GM21526 (cell line): Measurements from ENCODE around the gene TIA1.
"Not testable (repeated sequence)": the region's sequence is repeated elsewhere in the genome, so short reads cannot be mapped to it uniquely, and the experiment has no call there.

Experiments
- ATAC-seq: cut with Tn5 transposase; IDR thresholded peaks from one replicate; pipeline ENCODE4 v1.9.1; 2021; ENCODE audit warnings: moderate library complexity; ENCODE audit not compliant: unreplicated experiment, low FRiP score

TIA1 gene

GRCh38 chr2:70248181-70248847 lies at the start of gene TIA1:
TIA1 (minus strand) TSS chr2:70248628; CDS start chr2:70248430, 198 bp downstream.
- ATAC-seq = peak; percentile 88

DNA sequence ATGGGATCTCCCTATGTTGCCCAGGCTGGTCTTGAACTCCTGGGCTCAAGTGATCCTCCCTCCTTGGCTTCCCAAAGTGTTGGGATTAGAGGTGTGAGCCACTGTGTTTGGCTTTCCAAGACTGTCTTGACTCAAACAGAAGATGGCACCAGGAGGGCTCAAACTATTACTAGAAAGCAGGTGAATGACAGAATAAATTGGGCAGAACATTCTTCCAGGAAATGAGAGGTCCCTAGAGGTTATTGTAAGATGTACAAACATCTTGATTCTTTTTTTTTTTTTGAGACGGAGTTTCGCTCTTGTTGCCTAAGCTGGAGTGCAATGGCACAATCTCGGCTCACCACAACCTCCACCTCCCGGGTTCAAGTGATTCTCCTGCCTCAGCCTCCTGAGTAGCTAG lies 49.4 kb upstream of the TIA1 start:
- not testable (repeated sequence) for ATAC-seq

GRCh38 chr2:70283500-70284191 lies 35.2 kb upstream of the TIA1 start:
- ATAC-seq = no peak

- ATAC-seq = no peak
These were observed 34.0 kb upstream of the TIA1 start for GRCh38 chr2:70282439-70282838.

DNA sequence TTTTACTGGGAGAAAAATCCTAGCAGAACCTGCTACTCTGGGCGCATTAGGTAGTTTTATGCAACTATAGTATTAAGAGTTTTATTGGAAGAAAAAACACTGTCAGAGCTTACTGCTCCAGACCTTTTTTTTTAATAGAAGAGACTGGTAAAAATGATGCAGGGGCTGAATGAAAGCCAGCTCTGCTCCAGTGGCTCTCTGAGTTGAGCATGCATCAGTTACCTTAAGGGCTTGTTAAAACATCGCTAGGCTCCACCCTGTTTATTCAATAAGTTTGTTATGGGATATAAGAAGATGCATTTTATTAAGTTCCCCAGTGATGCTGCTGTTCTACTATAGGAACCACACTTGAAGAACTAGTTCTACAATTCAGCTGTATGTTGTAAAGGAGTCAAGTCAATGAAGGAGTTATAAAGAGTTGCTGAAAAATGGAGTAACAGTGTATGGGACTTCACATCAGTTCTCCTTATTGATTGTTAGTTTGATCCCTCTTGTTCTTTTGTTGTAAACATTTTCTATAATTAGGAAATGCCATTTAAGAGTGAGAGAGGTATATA lies 31.9 kb upstream of the TIA1 start:
- ATAC-seq = no peak

- no peak for ATAC-seq
These were observed 21.9 kb upstream of the TIA1 start for GRCh38 chr2:70270323-70270722.

- not testable (repeated sequence) for ATAC-seq
These were observed 21.2 kb upstream of the TIA1 start for GRCh38 chr2:70269422-70270302.

GRCh38 chr2:70266925-70267324 lies 18.5 kb upstream of the TIA1 start:
- not testable (repeated sequence) for ATAC-seq

DNA sequence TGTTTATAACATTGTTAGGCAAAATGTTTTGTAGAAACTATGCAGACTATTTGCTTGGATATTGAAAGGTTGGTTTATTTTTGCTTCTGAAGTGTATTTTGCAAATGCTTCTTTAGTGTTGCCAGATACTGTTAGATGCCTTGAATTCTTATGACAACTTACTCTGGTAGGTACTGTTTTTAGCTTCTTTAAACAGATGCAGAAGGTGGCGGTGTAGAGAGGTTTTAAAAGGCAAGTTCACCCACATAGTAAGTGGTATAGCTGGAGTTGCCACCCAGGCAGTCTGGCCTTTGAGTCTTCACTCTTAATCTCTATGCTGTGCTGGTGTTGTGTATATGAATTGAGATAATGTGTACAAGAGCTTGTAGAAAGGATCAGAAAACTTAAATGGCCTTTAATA lies 13.1 kb upstream of the TIA1 start:
- ATAC-seq = no peak

GRCh38 chr2:70258532-70258875 lies 10.1 kb upstream of the TIA1 start:
- ATAC-seq = peak; percentile 8

GRCh38 chr2:70255637-70256314 lies 7.3 kb upstream of the TIA1 start:
- ATAC-seq = no peak

- no peak for ATAC-seq
These were observed 2.0 kb upstream of the TIA1 start for GRCh38 chr2:70250434-70250833.

GRCh38 chr2:70247364-70248180 lies 856 bp downstream of the TIA1 start:
- ATAC-seq = no peak

DNA sequence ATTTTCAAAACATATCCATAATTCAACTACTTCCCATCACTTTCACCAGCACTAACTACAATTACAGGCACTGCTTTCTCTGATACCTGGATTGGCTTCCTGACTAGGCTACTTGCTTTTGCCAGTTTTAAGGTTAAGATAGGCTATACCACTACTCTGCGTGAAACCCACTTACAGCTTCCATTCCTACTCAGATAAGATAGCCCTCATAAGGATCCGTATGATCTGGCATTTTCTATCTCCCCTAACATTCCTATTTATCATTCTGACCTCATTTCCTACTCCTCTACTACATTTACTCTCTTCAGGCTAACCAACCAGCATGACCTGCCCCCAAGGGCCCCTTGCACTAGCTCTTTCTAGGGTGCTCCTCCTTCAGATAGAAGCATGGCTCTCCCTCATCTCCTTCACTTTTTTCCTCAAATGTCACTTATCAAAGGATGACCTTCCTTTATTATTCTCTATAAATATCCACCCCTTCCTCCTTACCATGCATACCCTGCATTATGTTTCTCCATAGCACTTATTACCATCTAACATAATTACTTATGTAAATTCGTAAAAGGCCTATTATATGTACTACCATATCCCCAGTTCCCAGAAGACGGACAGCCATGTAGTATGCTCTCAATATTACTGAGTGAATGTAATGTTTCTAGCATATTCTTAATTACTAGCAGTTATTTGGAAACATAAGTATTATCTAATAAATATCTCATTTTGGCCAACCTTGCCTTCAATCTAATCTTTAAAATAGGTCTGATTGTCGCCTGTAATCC lies 4.4 kb downstream of the TIA1 start:
- no peak for ATAC-seq

- no peak for ATAC-seq
These were observed 5.9 kb downstream of the TIA1 start for GRCh38 chr2:70242552-70242951.

DNA sequence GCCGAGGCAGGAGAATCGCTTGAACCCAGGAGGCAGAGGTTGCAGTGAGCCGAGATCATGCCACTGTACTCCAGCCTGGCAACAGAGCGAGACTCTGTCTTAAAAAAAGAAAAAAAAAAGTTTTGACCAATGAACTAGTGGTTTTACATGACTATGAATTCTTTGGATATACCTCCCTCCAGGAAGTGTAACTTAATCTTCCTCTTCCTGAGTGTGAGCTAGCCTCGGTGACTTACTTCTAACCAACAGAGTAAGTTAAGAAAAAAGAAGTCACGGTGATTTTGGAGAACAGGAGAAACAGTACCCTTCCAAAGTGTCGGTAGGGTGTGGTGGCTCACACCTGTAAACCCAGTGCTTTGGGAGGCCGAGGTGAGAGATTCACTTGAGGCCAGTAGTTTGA lies 7.1 kb downstream of the TIA1 start:
- no peak for ATAC-seq

GRCh38 chr2:70240599-70240998 lies 7.8 kb downstream of the TIA1 start:
- no peak for ATAC-seq

DNA sequence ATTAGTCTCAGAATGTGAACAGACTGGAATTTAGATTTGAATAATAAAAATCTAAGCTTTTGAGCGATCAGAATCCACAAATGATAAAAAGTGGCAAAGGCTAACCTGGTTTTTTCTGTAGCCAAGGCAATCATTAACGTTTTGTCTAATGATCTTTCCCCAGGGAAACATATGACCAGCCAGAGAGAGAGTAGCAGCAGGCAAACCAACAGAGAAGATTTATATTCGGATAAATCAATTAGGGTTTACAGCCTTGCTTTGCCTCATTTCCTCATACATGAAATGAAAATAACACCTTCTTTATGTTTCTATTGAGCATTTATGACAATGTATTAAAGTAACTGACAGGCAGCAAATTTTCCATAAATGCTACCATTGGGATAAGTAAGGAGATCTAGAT lies 14.5 kb downstream of the TIA1 start:
- ATAC-seq = no peak

- no peak for ATAC-seq
These were observed 21.6 kb downstream of the TIA1 start for GRCh38 chr2:70226781-70227180.
